Astrocyte of the hippocampus (primary cell): ENCODE measurements around the gene CA9.

Experiments
- DNase-seq: peaks from one replicate; pipeline ENCODE4 v3.0.0; 2011; ENCODE audit warnings: low read depth, low spot score

CA9 gene

DNA sequence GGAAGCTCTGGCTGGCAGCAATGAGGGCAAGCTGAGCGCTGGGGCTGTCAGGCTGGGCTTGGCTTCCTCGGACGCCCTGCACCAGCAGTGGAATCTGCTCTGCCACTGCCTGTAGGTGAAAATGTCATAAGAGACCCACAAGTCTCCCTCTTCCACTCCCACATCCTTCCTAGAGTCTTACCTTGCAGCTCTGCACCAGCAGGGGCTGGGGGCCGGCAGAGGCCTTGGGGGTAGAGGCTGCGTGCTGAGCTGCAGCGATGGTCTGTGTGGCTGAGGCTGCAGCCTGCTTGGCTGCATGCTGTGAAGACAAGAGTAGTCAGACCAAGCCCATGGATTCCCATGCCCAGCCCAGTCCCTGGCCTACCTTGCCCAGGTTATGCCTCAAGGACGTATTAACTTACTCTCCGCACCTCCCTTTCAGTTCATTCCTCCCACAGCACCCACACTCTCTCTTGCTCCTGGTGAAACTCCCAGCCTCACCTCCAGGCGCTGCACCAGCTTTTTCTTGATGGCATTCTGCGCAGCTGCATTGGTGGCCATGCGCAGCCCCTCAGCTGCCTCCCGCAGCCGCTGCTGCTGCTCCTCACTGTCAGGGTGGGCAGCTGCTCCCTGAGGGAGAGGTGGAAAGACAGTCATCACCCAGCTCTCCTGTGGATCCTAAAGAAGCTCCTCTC is 41.0 kb downstream of the CA9 start:
- DNase-seq: no peak

DNA sequence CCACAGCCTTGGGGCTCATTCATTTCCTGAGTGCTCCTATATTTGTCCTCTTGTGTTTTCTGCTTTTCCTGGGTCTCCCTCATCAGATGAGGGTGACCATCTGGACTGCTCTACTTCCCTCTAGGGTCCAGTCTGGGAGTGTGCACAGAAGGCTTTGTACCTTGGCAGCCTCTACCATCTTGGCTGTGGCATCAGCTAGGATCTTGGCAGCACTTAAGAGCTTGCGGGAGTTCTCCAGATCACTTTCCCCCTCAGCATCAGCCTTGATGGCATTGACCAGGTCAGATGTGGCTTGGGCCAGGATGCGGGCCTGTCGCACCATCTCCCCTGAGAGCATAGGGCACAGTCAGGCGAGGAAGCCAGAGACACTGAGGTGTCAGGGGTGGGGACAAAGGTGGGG is 42.5 kb downstream of the CA9 start:
- peak; percentile 17 for DNase-seq

DNA sequence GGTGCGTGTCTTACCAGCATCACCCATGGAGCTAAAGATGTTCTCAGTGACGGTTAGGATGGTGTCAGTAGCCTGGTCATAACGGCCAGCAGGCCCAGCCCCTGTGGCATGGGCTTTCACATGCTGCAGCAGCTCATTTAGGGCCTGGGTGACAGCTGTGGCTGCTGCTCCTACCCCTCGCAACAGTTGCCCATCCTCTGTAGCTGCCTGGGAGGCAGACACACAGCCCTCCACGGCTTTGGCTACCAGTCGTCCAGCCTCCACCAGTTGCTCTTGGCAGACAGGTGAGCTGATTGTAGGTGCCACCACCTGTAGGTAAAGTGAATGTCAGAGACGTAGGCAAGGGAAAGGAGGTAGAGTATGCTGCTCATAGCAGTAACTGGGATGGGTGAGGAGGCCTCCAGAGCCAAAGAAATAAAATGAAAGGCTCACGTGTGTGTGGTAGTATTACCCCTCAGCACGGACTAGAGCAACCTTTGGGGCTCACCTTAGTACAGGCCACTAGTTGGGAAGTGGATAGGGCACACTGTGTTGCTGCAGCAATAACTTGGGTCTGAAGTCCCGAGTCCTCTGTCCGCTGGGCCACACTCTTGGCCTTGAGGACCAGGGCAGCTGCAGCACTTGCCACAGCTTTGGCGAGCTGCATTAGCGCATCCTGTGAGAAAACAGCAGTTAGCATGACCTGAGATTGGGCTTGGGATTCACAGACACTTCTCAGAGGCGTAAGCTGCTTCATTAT is 43.6 kb downstream of the CA9 start:
- DNase-seq: no peak

DNA sequence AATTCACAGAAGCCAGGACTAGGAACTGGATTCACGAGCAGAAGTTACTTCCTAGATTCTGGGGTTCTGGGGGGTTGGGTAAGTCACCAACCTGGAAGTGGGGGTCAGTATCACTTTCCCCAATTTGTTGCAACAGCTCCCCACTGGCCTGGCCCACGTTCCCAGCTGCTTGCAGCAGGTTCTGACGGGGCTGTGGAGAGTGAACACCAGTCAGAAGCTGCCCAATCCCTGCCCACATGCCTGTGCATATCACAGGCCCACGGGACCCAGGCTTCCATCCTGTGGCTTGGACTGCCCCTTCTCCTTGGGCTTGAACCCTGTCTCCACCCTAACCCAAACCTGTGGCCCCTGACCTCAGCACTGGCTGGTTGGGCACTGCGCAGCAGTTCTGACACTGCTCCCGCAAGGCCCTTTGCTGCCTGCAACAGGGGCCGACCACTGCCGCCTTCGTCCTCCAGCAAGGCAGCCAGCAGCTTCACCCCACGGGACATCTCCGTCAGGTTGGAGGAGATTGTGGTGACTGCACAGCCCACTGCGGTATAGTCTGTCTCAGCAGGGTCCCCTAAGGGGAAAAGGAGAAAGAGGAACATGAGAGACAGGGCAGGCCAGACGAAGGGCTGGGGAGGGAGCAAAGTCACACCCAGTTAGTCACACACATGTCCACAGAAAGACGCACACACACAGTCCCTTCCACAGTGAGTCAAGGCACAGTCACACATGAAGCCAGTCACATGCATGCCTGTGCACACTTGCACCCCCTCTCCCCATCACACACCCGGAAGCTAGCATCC is 45.2 kb downstream of the CA9 start:
- no peak for DNase-seq

DNA sequence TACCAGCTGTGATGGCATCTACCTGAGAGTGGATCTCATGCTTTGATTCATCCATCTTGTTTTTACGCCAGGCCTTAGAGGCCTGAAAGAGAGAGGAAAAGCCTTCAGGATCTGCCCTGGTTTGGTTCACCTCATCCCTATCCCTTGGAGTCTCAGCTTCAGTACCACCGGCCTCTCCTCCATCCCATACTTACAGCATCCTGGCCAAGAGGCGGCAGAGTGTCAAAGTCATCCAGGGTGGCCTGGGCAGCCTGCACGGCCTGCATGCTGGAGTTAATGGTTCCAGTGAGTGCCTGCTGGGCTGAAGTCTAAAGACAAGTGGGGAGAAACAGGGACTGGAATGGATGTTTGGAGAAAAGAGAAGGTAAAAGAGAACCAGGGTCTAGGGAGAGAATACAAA is 45.8 kb downstream of the CA9 start:
- DNase-seq: no peak

DNA sequence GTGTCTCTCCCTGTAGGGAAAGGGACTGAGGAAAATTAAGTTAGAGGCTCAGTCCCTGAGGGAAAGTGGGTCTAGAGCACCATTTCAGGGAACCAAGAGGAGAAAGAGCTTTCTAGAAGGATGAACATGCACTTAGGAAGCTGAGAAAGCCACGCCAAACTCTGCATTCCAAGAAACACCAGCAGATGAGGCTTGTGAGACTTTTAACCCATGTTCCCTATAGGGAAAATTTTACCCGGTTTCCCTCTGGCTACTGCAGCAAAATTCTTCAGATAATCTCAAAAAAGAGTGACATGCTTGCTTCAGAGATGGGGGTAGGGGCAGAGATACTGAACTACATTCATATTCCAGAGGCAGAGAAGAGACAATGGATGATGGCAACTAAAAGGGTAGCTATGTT is 49.7 kb downstream of the CA9 start:
- DNase-seq: no peak

DNA sequence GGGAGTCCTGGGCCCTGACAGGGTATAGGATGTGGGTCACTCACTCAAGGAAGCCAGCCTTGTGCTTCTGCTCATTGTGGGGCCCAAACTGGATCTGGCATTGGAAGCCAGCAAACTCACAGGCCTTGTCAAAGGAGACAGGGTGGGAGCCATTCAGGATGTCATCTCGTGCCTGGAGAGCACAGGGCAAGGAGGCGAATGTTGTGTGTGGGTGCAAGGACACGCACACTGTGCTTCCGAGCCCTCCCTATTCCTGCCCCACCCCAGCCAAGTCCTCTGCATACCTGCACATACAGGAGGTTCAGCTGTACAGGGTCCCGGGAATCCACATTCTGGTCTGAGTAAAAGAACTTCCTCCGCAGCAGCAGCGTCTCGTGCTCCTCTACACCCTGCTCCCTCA is 50.2 kb downstream of the CA9 start:
- no peak for DNase-seq

DNA sequence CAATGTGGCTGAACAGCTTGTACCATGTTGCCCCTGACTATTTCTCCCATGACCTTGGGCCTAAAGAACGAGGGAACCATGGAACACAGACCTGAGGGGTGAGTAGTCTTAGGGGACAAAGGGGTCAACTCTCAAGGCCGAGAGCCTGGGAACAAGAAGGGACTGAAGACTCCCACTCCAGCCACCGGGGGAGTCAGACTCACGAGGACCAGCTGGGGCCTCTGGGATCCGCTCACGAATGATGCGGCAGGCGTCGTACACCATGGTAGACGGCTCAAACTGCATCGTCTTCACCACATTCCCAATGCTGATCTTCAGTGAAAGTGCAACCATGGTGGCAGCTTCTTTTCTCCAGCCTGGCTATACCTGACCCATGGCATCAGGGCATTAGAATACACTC is 51.6 kb downstream of the CA9 start:
- DNase-seq: no peak

DNA sequence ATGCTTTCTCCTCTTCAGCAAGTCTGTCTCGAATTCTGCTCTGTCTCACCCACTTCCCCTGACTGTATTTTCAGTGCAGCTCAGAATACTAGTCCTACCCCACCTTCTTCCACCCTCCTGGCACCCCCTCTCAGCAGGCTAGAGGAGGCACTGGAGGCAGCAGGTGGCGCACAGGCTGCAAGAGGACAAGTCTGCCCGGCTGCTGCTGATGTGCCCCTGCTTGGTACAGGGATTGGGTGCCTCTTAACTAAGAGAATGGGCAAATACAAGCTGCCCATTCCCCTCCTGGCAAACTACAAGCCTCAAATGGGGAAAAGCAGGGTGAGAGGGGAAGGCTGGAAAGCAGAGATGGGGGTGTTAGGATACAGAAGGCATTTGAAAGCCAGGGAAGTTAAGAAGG is 53.2 kb downstream of the CA9 start:
- peak; percentile 74 for DNase-seq

DNA sequence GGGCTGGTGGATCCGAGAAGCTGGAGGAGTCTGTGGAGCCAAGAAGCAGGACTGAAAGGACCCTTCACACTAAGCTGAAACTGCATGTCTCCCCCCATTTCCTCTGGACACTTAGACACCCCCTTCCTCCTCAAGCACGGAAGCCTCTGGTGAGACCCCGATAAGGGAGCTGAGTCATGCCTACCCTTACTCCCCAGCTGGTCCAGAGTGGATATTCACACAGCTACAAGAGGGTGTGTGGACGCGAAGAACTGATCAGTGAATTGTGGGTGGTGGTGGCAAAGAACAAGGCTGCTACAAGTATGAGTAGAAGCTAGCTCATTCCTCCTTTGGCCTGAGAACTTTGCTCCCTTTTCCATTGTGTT is 53.9 kb downstream of the CA9 start:
- no peak for DNase-seq

DNA sequence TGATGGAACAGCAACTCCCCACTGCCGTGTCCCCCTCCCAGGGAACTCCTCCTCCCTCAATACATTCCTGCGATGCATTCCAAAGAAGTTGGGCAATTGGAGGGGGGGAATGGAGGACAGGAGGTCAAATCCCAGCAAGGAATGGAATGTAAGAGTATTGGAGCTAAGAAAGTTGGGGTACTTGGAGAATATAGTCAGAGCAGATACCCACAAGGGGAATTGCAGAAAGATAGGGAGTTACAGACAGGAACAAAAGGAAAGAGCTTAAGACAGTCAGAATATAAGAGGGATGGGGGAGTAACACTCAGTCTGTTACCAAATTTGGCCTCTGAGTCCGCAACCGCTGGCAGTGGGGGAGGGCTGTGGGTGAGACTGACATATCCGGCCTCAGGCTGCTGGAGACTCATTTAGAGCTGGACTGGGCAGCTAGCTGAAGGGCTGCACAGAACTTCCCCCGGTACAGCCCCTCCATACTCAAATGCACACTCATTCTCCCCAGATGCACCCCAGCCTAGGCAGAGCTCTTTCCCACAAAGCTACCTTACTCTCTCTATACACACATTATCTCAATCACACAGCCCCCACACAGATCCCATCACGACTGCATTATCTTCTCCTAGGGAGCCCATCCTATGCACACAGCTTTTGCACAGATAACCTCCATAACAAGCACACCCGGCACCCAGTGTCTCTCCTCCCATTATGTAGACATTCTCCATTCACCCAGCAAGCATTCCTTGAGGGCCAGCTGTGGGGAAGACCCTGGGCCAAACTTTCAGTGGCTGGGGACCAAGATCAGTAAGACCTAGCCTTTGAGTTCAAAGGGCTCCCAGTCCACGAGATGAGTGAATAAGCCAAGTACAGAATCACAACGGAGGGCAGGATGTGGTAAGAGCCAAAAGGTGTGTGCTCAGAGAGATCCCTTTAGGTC is 54.6 kb downstream of the CA9 start:
- peak; percentile 93 for DNase-seq

DNA sequence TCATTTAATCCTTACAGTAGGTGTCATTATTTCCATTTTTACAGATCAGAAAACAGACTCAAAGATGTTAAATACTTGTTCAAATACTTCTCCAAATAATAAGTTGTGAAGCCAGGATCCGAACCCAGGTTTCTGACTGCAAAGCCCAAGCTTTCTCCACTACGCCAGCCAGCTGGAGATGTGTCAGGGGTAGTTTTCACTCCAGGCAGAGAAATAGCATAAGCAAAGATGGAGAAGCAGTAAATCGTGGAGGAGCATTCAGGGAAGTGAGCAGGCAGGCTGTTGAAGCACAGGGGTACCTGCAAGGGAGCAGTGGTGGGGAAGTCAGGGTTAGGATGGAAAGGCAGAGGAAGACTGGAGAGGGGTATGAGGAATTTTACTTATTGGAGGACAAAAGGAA is 55.4 kb downstream of the CA9 start:
- DNase-seq: peak; percentile 11

DNA sequence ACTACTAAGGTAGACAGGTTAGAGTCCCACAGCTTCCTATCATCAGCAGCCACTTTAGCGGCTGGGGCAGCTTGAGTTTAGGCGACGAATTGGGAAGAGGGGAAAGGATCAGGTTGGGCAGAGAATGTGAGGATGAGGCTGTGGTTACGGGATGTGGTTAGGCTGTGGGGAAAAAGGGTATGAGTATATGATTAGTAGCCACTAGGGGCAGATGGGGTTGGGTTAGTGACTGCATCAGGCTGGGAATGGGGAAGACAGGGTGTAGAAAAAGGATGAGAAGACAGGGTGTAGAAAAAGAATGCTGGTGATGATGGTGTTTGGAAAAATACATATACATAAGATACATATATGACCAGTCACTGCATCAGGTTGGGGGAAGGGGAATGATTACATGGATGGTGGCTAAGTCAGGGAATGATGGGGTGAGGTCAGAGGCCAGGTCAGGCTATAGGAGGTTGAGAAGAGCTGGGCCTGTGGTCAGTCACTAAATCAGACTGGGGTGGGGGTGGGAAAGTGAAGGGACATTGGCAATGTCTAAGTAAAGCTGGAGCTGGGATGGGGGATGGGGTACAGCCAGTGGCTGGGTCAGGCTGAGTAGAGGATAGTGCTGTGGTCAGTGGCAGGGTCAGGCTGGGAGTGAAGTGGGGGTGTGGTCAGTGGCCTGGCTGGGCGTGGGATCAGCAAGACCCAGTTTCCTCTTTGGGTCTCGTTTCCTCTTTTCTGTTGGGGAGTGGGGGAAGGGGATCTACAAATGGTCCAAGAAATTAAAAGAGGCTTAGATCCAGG is 56.2 kb downstream of the CA9 start:
- peak; percentile 87 for DNase-seq

DNA sequence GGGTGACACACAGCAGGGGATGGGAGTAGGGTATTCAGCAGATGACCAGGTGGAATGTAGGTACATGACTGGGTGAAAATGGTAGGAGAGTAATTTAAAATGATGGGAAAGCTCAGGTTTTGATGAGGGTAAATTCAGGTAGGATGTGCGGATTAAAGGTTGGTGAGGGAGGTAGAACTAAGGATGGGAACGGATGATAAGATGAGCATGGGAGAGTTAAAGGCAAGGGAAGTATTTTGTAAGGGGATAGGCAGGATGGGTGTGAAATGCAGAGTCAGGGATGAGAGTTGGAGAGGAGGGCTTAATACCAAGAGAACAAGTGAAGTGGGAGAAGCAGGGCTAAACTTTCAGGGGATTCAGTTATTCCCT is 56.7 kb downstream of the CA9 start:
- DNase-seq: no peak
